ENCODE data around the gene LRRC31. TPM values are rescaled to one million over a fixed set of nuclear protein-coding genes. Genes with fewer than 3 reads are reported as not detected.

LRRC31 gene
- total RNA-seq, result not detected

- 67% methylated on average over 2 of the region's 2 CpGs for WGBS, 2 donors
- Histone ChIP-seq H3K4me1 (peaks cover 11 to 17% of the 10 kb centered on the region in 2 donors), H3K27ac (no peak within 1 kb of the TSS), H3K27me3 (no peaks in the 10 kb centered on the region), H3K9me3 (no peaks in the 10 kb centered on the region), H3K36me3 (no peaks in the 10 kb centered on the region), H3K4me3 (replicated peaks in 1 of 3) (no peak within 1 kb of the TSS)
- intact Hi-C loops (cut with DNase I), result no loop called here
- no peak for DNase-seq
- TF ChIP-seq POLR2A (IDR thresholded peaks at IDR 0.05) (no peak), CTCF (IDR thresholded peaks at IDR 0.05) (no peak)
These were observed at the start of gene LRRC31 for GRCh38 chr3:169869484-169870220. TSS of gene LRRC31 (minus strand) at chr3:169869935. CDS start at chr3:169869807, 128 bp downstream.

DNA sequence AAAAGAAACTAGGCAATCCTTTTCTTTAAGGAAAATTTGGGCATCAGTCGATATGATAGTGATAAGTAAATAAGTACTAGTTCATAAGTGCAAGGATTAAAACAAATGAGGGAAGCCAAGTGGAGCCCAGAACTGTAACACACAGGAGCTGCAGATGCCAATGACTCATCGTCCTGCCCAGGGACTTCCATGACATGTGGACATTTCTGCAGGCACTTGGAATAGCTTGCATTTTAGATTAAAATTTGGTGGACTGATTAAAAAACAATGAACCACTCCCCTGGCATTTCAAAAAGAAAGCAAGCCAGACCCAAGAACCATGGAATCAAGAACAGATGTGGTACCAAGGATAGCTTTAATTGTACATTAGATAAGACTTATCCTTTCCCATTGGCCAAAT lies 44.6 kb upstream of the LRRC31 start:
- Histone ChIP-seq H3K27ac (no peak overlapping the region), H3K4me3 (replicated peaks in 1 of 3) (no peak overlapping the region), H3K9me3 (no peaks in the 10 kb centered on the region), H3K36me3 (no peaks in the 10 kb centered on the region), H3K27me3 (no peaks in the 10 kb centered on the region), H3K4me1 (no peaks in the 10 kb centered on the region)
- no peak for DNase-seq
- intact Hi-C loops (cut with DNase I), result no loop called here
- TF ChIP-seq POLR2A (IDR thresholded peaks at IDR 0.05), result no peak
- no peak for TF ChIP-seq CTCF (IDR thresholded peaks at IDR 0.05)
- 68 to 84% methylated on average over 2 of the region's 2 CpGs for WGBS, 2 donors

GRCh38 chr3:169913323-169913722 lies 43.6 kb upstream of the LRRC31 start:
- DNase-seq, result no peak
- no peaks in the 10 kb centered on the region for H3K9me3 ChIP-seq
- TF ChIP-seq CTCF (IDR thresholded peaks at IDR 0.05) (no peak), POLR2A (IDR thresholded peaks at IDR 0.05) (no peak)
- no peaks in the 10 kb centered on the region for H3K27me3 ChIP-seq
- no peak overlapping the region for H3K4me3 ChIP-seq (replicated peaks in 1 of 3)
- intact Hi-C loops (cut with DNase I), result no loop called here
- H3K27ac ChIP-seq, result no peak overlapping the region
- WGBS, 2 donors, result 88 to 92% methylated on average over 3 of the region's 3 CpGs
- no peaks in the 10 kb centered on the region for H3K36me3 ChIP-seq
- H3K4me1 ChIP-seq, result no peaks in the 10 kb centered on the region

DNA sequence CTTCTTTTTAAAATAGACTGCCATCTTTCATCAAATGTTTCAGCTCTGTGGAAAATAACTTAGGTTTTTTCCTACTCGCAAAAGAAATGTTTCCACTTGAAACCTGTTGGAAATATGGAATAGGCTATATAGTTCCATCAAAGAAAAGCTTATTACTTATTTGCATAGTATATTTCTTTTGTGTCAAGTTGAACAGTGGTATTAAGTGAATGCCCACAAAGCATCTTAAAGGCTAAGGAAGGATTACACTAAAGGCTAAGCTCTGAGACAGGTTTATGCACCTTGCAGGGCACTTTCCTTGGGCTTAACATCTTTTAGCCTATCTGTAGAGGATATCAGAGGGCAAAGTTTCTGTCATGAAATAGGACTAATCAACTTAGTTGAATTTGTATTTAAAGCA lies 41.5 kb upstream of the LRRC31 start, which contains the start of gene SAMD7:
Gene SAMD7, plus strand, starts transcription at position 301 of the 400 bp plus-strand sequence. CDS start 7,927 bp downstream, outside the sequence.
- Histone ChIP-seq H3K4me3 (replicated peaks in 1 of 3) (no peak within 1 kb of the TSS), H3K36me3 (no peaks in the 10 kb centered on the region), H3K4me1 (no peaks in the 10 kb centered on the region), H3K27me3 (no peaks in the 10 kb centered on the region), H3K27ac (no peak within 1 kb of the TSS), H3K9me3 (no peaks in the 10 kb centered on the region)
- no peak for TF ChIP-seq POLR2A (IDR thresholded peaks at IDR 0.05)
- TF ChIP-seq CTCF (IDR thresholded peaks at IDR 0.05), result no peak
- DNase-seq, result no peak
- WGBS, 2 donors, result 96 to 98% methylated on average over 1 of the region's 1 CpG
- intact Hi-C loops (cut with DNase I), result no loop called here

DNA sequence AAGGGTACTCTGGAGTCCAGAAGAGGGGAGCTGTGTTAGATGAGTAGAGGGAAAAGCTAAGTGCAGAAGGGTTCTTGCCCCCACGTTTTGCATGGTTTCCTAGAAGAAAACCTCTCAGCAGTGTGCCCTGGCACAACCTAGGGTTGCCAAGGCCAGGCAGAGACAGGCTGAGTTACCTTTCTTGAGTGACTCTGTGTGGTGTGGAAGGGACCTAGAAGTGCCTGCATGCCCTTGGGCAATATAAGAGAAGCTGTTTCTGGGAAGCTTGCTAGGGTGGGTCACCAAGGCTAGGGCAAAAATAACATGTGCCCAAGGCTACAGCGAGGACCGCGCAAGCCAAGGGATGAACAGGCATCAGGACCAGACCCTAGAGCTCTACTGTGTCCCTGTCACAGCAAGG lies 38.2 kb upstream of the LRRC31 start:
- no peak for DNase-seq
- no peak overlapping the region for H3K27ac ChIP-seq
- no peak overlapping the region for H3K4me3 ChIP-seq (replicated peaks in 1 of 3)
- H3K36me3 ChIP-seq, result no peaks in the 10 kb centered on the region
- intact Hi-C loops (cut with DNase I), result no loop called here
- 83 to 84% methylated on average over 4 of the region's 4 CpGs for WGBS, 2 donors
- H3K27me3 ChIP-seq, result no peaks in the 10 kb centered on the region
- no peaks in the 10 kb centered on the region for H3K4me1 ChIP-seq
- TF ChIP-seq POLR2A (IDR thresholded peaks at IDR 0.05), result no peak
- H3K9me3 ChIP-seq, result no peaks in the 10 kb centered on the region

Data from thyroid gland (tissue), 4 donors.